GM23338 (cell line): ENCODE measurements around the gene FBXW7. TPM values are rescaled to one million over a fixed set of nuclear protein-coding genes. Genes with fewer than 3 reads are reported as not detected.

Source experiments
- ATAC-seq: fragments of 200-7000 bp; cut with Tn5 transposase; 3 replicates; pipeline ENCODE4 v1.9.1; 2020
- DNase-seq: peaks from one replicate; pipeline ENCODE4 v3.0.0-alpha.2; 2015; ENCODE audit warnings: low spot score
- H2AFZ ChIP-seq: fragments of 200-600 bp; sonication (generic); 2 replicates; pipeline ENCODE4 v1.8.0; 2016; ENCODE audit warnings: antibody characterized with exemption, mild to moderate bottlenecking, moderate library complexity
- H3F3A ChIP-seq: fragments of 200-600 bp; sonication (generic); replicated peaks from 2 replicates; pipeline ENCODE4 v1.8.0; 2017; ENCODE audit warnings: antibody characterized with exemption, mixed run types, low read depth
- H3K27ac ChIP-seq: fragments of 200-600 bp; sonication (generic); 2 replicates; pipeline ENCODE4 v1.6.1; 2016; ENCODE audit warnings: low read depth
- H3K27me3 ChIP-seq: fragments of 200-600 bp; sonication (generic); 2 replicates; pipeline ENCODE4 v1.8.0; 2016; ENCODE audit warnings: mild to moderate bottlenecking, mixed run types, moderate library complexity; ENCODE audit not compliant: insufficient read depth
- H3K36me3 ChIP-seq: fragments of 200-600 bp; sonication (generic); 2 replicates; pipeline ENCODE4 v1.8.0; 2016; ENCODE audit warnings: mild to moderate bottlenecking; ENCODE audit not compliant: insufficient read depth
- H3K4me1 ChIP-seq: fragments of 200-600 bp; sonication (generic); 2 replicates; pipeline ENCODE4 v1.8.0; 2016; ENCODE audit warnings: mild to moderate bottlenecking, moderate library complexity; ENCODE audit not compliant: insufficient read depth
- H3K4me2 ChIP-seq: fragments of 200-600 bp; sonication (generic); 2 replicates; pipeline ENCODE4 v1.7.1; 2017; ENCODE audit warnings: mixed run types
- H3K4me3 ChIP-seq: fragments of 200-600 bp; sonication (generic); 2 replicates; pipeline ENCODE4 v1.6.1; 2016; ENCODE audit warnings: mixed run types
- H3K79me2 ChIP-seq: fragments of 200-600 bp; sonication (generic); replicated peaks from 2 replicates; pipeline ENCODE4 v1.8.0; 2017; ENCODE audit warnings: mild to moderate bottlenecking; ENCODE audit not compliant: insufficient read depth
- H3K9me2 ChIP-seq: fragments of 200-600 bp; sonication (generic); 2 replicates; pipeline ENCODE4 v1.8.0; 2017; ENCODE audit not compliant: insufficient read depth
- H4K20me1 ChIP-seq: fragments of 200-600 bp; sonication (generic); replicated peaks from 2 replicates; pipeline ENCODE4 v1.8.0; 2017; ENCODE audit warnings: mild to moderate bottlenecking; ENCODE audit not compliant: insufficient read depth
- H3K27ac Mint-ChIP-seq: 2 replicates; pipeline ENCODE4 v1.8.0; 2020; ENCODE audit warnings: inconsistent platforms, mild to moderate bottlenecking, moderate library complexity, mixed read lengths
- H3K27me3 Mint-ChIP-seq: 3 replicates; pipeline ENCODE4 v1.8.0; 2022; ENCODE audit warnings: low read depth, mild to moderate bottlenecking, moderate library complexity, mixed read lengths, inconsistent platforms; ENCODE audit not compliant: insufficient read depth, poor library complexity
- H3K36me3 Mint-ChIP-seq: 3 replicates; pipeline ENCODE4 v1.8.0; 2021; ENCODE audit warnings: low read depth, mild to moderate bottlenecking, inconsistent platforms, moderate library complexity, mixed read lengths
- H3K4me1 Mint-ChIP-seq: 3 replicates; pipeline ENCODE4 v1.8.0; 2020; ENCODE audit warnings: mild to moderate bottlenecking, inconsistent platforms, mixed read lengths
- H3K4me3 Mint-ChIP-seq: 3 replicates; pipeline ENCODE4 v1.8.0; 2021; ENCODE audit warnings: moderate library complexity, mild to moderate bottlenecking, inconsistent platforms, mixed read lengths
- H3K9me3 Mint-ChIP-seq: 3 replicates; pipeline ENCODE4 v1.8.0; 2020; ENCODE audit warnings: moderate library complexity, mild to moderate bottlenecking, inconsistent platforms, mixed read lengths
- CREB1 ChIP-seq: fragments of 250-450 bp; sonication (Bioruptor Pico); IDR thresholded peaks from 2 replicates; pipeline ENCODE4 v1.5.0; 2020; ENCODE audit warnings: low read depth, mild to moderate bottlenecking, moderate library complexity
- EZH2 ChIP-seq: fragments of 200-600 bp; sonication (generic); IDR thresholded peaks from one replicate; pipeline ENCODE4 v1.8.0; 2017; ENCODE audit warnings: antibody characterized with exemption, mild to moderate bottlenecking, low read depth; ENCODE audit not compliant: unreplicated experiment
- EZH2phosphoT487 ChIP-seq: fragments of 200-600 bp; sonication (generic); IDR thresholded peaks from one replicate; pipeline ENCODE4 v1.8.1; 2018; ENCODE audit warnings: antibody characterized with exemption; ENCODE audit not compliant: unreplicated experiment
- JUNB ChIP-seq: IDR thresholded peaks from one replicate; pipeline ENCODE4 v1.6.1; 2016; ENCODE audit warnings: antibody characterized with exemption; ENCODE audit not compliant: unreplicated experiment
- NANOG ChIP-seq: IDR thresholded peaks from 2 replicates; pipeline ENCODE4 v1.6.1; 2016; ENCODE audit warnings: antibody characterized with exemption, borderline replicate concordance
- POLR2AphosphoS5 ChIP-seq: IDR thresholded peaks from 2 replicates; pipeline ENCODE4 v1.6.1; 2016; ENCODE audit warnings: antibody characterized with exemption, low read depth
- STAT1 ChIP-seq: IDR thresholded peaks from one replicate; pipeline ENCODE4 v1.6.1; 2016; ENCODE audit warnings: antibody characterized with exemption; ENCODE audit not compliant: unreplicated experiment
- ZNF114 ChIP-seq: fragments of 250-450 bp; sonication (Bioruptor Pico); IDR thresholded peaks from 2 replicates; pipeline ENCODE4 v1.5.0; 2020; ENCODE audit warnings: mild to moderate bottlenecking, moderate library complexity
- ZNF331 ChIP-seq: fragments of 250-450 bp; sonication (Bioruptor Pico); IDR thresholded peaks from 2 replicates; pipeline ENCODE4 v1.5.0; 2020; ENCODE audit warnings: low read depth, mild to moderate bottlenecking, moderate library complexity
- polyA plus RNA-seq: library from polyadenylated mRNA; unstranded; fragments of >200 nt; fragmentation: Nextera tagmentation; extraction: Ambion mirVana; gene quantifications from 2 replicates; pipeline ENCODE4 v1.2.1, GENCODE V29; 2016
- total RNA-seq: library from RNA; depleted of rRNA; stranded (reverse); fragments of >200 nt; shearing (Covaris generic); gene quantifications from 2 replicates; pipeline ENCODE4 v1.2.3, GENCODE V29; 2014
- TF ChIP-seq, protein P1 (sequence below): IDR thresholded peaks from 2 replicates; pipeline ENCODE4 v1.6.1; 2016; ENCODE audit warnings: antibody characterized with exemption
- TF ChIP-seq, protein P2 (sequence below), 2 experiments: fragments of 200-600 bp in 1 of 2; sonication (generic) in 1 of 2; conservative IDR thresholded peaks; 2 replicates each; pipeline versions ENCODE4 v1.5.1 to v1.6.1; 2016 to 2017; ENCODE audit warnings: antibody characterized with exemption in 2 of 2, low read depth in 2 of 2, mild to moderate bottlenecking in 2 of 2, moderate library complexity in 1 of 2
- TF ChIP-seq, protein P3 (sequence below): IDR thresholded peaks from one replicate; pipeline ENCODE4 v1.6.1; 2018; ENCODE audit warnings: antibody characterized with exemption; ENCODE audit not compliant: unreplicated experiment
- TF ChIP-seq, protein P4 (sequence below): fragments of 250-450 bp; sonication (Bioruptor Pico); IDR thresholded peaks from 2 replicates; pipeline ENCODE4 v1.5.0; 2020; ENCODE audit warnings: mild to moderate bottlenecking, moderate library complexity

The FBXW7 gene
- total and polyA plus RNA-seq, 2 experiments from 2014 or later = 25.8 to 34.7 TPM

DNA sequence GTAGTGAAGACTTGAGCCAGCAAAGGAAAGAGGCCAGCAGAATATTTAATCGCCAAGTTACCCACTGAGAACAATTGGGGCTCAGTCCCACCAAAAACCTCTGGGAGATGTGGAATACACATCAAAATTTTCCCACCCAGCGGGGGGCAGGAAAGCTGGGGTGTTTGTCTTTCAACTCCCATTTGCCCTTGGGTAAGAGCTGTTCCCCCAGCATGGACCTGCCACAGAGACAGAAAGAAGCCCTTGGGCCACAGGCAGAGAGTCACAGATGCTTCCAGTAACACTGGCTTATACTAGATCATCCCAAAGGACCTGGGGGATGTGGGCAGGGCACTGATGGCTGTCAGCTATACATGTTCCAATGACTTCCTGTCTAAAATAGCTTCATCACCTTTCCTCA, 18.9 kb upstream of the FBXW7 start:
- Histone ChIP-seq H2AFZ (no peak overlapping the region), H3K27ac (no peak overlapping the region), H3K4me1 (no peaks in the 10 kb centered on the region), H3K79me2 (no peaks in the 10 kb centered on the region), H4K20me1 (no peaks in the 10 kb centered on the region), H3F3A (no peaks in the 10 kb centered on the region), H3K36me3 (no peaks in the 10 kb centered on the region), H3K4me2 (no peak overlapping the region), H3K9me2 (no peaks in the 10 kb centered on the region), H3K4me3 (no peak overlapping the region), H3K27me3 (no peaks in the 10 kb centered on the region)
- ATAC-seq = no peak
- Mint-ChIP-seq H3K36me3 (no peaks in the 10 kb centered on the region), H3K4me3 (no peak overlapping the region), H3K27ac (no peak overlapping the region), H3K9me3 (no peaks in the 10 kb centered on the region), H3K4me1 (peaks cover 2% of the 10 kb centered on the region; the same call in 2 of the 3 replicates), H3K27me3 (peaks cover 4% of the 10 kb centered on the region)
- no peak for DNase-seq
- TF ChIP-seq, protein P1, sequence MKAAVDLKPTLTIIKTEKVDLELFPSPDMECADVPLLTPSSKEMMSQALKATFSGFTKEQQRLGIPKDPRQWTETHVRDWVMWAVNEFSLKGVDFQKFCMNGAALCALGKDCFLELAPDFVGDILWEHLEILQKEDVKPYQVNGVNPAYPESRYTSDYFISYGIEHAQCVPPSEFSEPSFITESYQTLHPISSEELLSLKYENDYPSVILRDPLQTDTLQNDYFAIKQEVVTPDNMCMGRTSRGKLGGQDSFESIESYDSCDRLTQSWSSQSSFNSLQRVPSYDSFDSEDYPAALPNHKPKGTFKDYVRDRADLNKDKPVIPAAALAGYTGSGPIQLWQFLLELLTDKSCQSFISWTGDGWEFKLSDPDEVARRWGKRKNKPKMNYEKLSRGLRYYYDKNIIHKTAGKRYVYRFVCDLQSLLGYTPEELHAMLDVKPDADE = no peak
- TF ChIP-seq ZNF331 (CRISPR knock-in tag) (no peak), EZH2phosphoT487 (no peak), EZH2 (no peak), CREB1 (CRISPR knock-in tag) (no peak), ZNF114 (CRISPR knock-in tag) (no peak), JUNB (no peak), NANOG (no peak), STAT1 (no peak), POLR2AphosphoS5 (no peak)
- TF ChIP-seq, protein P2, sequence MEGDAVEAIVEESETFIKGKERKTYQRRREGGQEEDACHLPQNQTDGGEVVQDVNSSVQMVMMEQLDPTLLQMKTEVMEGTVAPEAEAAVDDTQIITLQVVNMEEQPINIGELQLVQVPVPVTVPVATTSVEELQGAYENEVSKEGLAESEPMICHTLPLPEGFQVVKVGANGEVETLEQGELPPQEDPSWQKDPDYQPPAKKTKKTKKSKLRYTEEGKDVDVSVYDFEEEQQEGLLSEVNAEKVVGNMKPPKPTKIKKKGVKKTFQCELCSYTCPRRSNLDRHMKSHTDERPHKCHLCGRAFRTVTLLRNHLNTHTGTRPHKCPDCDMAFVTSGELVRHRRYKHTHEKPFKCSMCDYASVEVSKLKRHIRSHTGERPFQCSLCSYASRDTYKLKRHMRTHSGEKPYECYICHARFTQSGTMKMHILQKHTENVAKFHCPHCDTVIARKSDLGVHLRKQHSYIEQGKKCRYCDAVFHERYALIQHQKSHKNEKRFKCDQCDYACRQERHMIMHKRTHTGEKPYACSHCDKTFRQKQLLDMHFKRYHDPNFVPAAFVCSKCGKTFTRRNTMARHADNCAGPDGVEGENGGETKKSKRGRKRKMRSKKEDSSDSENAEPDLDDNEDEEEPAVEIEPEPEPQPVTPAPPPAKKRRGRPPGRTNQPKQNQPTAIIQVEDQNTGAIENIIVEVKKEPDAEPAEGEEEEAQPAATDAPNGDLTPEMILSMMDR (conservative IDR thresholded peaks at IDR 0.05; ENCODE audit: low read depth in 2 of 2) = no peak
- TF ChIP-seq, protein P3, sequence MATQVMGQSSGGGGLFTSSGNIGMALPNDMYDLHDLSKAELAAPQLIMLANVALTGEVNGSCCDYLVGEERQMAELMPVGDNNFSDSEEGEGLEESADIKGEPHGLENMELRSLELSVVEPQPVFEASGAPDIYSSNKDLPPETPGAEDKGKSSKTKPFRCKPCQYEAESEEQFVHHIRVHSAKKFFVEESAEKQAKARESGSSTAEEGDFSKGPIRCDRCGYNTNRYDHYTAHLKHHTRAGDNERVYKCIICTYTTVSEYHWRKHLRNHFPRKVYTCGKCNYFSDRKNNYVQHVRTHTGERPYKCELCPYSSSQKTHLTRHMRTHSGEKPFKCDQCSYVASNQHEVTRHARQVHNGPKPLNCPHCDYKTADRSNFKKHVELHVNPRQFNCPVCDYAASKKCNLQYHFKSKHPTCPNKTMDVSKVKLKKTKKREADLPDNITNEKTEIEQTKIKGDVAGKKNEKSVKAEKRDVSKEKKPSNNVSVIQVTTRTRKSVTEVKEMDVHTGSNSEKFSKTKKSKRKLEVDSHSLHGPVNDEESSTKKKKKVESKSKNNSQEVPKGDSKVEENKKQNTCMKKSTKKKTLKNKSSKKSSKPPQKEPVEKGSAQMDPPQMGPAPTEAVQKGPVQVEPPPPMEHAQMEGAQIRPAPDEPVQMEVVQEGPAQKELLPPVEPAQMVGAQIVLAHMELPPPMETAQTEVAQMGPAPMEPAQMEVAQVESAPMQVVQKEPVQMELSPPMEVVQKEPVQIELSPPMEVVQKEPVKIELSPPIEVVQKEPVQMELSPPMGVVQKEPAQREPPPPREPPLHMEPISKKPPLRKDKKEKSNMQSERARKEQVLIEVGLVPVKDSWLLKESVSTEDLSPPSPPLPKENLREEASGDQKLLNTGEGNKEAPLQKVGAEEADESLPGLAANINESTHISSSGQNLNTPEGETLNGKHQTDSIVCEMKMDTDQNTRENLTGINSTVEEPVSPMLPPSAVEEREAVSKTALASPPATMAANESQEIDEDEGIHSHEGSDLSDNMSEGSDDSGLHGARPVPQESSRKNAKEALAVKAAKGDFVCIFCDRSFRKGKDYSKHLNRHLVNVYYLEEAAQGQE = no peak
- TF ChIP-seq, protein P4, sequence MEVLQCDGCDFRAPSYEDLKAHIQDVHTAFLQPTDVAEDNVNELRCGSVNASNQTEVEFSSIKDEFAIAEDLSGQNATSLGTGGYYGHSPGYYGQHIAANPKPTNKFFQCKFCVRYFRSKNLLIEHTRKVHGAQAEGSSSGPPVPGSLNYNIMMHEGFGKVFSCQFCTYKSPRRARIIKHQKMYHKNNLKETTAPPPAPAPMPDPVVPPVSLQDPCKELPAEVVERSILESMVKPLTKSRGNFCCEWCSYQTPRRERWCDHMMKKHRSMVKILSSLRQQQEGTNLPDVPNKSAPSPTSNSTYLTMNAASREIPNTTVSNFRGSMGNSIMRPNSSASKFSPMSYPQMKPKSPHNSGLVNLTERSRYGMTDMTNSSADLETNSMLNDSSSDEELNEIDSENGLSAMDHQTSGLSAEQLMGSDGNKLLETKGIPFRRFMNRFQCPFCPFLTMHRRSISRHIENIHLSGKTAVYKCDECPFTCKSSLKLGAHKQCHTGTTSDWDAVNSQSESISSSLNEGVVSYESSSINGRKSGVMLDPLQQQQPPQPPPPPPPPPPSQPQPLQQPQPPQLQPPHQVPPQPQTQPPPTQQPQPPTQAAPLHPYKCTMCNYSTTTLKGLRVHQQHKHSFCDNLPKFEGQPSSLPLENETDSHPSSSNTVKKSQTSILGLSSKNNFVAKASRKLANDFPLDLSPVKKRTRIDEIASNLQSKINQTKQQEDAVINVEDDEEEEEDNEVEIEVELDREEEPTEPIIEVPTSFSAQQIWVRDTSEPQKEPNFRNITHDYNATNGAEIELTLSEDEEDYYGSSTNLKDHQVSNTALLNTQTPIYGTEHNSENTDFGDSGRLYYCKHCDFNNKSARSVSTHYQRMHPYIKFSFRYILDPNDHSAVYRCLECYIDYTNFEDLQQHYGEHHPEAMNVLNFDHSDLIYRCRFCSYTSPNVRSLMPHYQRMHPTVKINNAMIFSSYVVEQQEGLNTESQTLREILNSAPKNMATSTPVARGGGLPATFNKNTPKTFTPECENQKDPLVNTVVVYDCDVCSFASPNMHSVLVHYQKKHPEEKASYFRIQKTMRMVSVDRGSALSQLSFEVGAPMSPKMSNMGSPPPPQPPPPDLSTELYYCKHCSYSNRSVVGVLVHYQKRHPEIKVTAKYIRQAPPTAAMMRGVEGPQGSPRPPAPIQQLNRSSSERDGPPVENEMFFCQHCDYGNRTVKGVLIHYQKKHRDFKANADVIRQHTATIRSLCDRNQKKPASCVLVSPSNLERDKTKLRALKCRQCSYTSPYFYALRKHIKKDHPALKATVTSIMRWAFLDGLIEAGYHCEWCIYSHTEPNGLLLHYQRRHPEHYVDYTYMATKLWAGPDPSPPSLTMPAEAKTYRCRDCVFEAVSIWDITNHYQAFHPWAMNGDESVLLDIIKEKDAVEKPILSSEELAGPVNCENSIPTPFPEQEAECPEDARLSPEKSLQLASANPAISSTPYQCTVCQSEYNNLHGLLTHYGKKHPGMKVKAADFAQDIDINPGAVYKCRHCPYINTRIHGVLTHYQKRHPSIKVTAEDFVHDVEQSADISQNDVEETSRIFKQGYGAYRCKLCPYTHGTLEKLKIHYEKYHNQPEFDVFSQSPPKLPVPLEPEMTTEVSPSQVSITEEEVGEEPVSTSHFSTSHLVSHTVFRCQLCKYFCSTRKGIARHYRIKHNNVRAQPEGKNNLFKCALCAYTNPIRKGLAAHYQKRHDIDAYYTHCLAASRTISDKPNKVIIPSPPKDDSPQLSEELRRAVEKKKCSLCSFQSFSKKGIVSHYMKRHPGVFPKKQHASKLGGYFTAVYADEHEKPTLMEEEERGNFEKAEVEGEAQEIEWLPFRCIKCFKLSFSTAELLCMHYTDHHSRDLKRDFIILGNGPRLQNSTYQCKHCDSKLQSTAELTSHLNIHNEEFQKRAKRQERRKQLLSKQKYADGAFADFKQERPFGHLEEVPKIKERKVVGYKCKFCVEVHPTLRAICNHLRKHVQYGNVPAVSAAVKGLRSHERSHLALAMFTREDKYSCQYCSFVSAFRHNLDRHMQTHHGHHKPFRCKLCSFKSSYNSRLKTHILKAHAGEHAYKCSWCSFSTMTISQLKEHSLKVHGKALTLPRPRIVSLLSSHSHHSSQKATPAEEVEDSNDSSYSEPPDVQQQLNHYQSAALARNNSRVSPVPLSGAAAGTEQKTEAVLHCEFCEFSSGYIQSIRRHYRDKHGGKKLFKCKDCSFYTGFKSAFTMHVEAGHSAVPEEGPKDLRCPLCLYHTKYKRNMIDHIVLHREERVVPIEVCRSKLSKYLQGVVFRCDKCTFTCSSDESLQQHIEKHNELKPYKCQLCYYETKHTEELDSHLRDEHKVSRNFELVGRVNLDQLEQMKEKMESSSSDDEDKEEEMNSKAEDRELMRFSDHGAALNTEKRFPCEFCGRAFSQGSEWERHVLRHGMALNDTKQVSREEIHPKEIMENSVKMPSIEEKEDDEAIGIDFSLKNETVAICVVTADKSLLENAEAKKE (CRISPR knock-in tag) = no peak
